Measurements from ENCODE around the gene TP53TG5.

GRCh38 chr20:45339799-45340198 lies 38.3 kb downstream of the TP53TG5 start:
- TF ChIP-seq, protein P1, sequence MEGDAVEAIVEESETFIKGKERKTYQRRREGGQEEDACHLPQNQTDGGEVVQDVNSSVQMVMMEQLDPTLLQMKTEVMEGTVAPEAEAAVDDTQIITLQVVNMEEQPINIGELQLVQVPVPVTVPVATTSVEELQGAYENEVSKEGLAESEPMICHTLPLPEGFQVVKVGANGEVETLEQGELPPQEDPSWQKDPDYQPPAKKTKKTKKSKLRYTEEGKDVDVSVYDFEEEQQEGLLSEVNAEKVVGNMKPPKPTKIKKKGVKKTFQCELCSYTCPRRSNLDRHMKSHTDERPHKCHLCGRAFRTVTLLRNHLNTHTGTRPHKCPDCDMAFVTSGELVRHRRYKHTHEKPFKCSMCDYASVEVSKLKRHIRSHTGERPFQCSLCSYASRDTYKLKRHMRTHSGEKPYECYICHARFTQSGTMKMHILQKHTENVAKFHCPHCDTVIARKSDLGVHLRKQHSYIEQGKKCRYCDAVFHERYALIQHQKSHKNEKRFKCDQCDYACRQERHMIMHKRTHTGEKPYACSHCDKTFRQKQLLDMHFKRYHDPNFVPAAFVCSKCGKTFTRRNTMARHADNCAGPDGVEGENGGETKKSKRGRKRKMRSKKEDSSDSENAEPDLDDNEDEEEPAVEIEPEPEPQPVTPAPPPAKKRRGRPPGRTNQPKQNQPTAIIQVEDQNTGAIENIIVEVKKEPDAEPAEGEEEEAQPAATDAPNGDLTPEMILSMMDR (IDR thresholded peaks at IDR 0.05): no peak
- TF ChIP-seq POLR2A (IDR thresholded peaks at IDR 0.05): no peak

All from right lobe of liver (tissue), 4 donors.